GM20431 (cell line): ENCODE results near the gene SCN7A.
"Not testable (repeated sequence)": the region's sequence is repeated elsewhere in the genome, so short reads cannot be mapped to it uniquely, and the experiment has no call there.

Source experiments
- in situ Hi-C: fragments of 300-500 bp; cut with MseI, MboI; formaldehyde crosslinking; loops from one replicate; pipeline ENCODE4 v1.15.0; 2020; ENCODE audit warnings: low sequenced_read_pairs; ENCODE audit not compliant: unreplicated experiment

Gene SCN7A

DNA sequence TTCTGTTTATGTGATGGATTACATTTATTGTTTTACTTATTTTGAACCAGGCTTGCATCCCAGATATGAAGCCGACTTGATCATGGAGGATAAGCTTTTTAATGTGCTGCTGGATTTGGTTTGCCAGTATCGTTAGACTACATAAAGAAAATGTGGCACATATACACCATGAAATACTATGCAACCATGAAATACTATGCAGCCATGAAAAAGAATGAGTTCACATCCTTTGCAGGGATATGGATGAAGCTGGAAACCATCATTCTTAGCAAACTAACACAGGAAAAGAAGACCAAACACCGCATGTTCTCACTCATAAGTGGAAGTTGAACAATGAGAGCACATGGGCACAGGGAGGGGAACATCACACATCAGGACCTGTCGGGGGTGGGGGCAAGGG, 38.2 kb downstream of the SCN7A start:
- in situ Hi-C loops = not testable (repeated sequence)

DNA sequence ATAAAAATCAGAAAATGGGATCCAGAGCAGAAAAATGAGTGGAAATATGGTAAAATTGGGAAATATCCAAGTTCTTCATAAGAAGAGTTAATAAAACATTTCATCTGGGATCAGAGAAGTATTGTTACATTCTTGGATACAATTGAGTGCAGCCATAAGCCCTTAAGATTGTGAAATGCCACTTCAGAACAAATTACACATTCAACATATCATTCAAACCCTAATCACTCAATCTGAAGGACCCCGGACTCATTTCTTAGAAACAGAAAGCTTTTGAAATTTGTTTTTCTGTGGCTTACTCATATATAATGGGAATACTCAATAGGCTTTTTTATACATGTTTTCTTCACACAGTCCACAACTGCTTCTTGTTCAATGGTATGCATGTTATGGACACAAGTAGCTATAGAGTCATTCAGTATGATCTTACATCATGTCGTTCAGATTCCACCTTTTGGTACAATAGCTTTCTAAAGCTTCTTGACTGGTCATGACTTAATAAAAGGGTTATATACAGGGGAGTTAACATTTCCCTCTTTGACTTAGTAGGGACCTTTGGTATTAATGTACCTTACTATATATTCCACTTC, 39.9 kb downstream of the SCN7A start:
- in situ Hi-C loops = no loop called here

DNA sequence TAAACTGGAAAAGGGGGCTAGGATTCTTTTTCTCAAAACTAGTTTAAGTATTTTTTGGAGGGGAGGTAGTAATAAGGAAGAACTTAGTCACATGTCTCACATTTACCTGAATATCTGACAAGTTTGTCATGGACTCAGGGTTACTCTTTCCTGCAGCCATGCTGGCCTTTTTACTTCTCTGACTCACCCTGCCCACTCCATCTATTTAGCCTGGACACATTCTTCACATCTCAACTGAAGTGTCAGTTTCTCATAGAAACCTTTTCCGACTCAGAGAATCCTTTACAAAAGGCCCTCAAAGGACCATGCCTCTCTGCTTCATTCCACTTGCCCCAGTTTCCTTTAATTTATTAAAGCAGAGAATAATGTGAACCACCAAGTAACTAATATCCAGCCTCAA, 42.6 kb downstream of the SCN7A start:
- in situ Hi-C loops = no loop called here

DNA sequence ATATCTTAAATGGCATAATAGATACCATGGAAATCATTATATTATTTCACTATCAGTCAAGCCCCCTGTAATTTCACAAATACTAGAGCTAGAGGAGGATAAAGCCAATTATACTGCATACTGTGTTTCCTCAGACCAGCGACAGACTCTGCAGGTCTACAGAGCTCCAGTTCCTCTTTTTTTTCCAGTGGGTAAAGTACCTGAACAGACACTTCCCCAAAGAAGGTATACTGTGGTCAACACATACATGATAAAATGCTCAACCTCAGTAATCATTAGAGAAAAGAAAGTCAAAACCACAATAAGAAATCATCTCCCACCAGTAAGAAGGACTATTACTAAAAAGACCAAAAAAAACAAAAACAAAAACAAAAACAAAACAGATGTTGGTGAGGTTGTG, 44.6 kb downstream of the SCN7A start:
- in situ Hi-C loops = no loop called here

DNA sequence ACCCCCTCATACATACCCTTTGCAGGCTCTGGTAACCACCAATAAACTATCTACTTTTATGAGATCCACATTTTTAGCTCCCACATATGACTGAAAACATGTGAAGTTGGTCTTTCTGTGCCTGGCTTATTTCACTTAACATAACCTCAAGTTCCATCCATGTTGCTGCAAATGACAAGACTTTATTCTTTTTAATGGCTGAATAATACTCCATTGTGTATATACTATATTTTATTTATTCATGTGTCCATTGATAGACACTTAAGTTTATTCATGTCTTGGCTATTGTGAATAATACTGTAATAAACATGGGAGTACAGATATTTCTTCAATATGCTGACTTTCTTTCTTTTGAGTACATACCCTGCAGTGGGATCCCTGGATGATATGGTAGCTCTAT, 45.9 kb downstream of the SCN7A start:
- in situ Hi-C loops = no loop called here

DNA sequence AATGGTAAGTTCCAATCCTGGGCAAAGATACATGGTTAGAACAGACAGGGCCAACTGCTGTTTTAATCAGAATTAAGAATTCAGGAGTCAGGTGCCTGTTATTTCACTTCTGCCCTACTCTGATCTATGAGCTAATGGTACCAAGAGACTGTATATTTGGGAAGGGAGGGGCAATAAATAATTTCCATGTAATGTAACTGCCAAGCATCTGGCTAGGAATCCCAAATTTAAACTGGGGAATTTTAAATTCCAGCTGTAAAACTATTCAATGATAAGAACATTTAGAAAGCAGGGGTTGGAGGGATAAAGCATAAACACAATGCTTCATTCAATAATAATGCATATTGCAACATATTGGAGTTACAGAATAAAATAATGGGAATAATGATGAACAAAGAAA, 49.7 kb downstream of the SCN7A start:
- in situ Hi-C loops = no loop called here

DNA sequence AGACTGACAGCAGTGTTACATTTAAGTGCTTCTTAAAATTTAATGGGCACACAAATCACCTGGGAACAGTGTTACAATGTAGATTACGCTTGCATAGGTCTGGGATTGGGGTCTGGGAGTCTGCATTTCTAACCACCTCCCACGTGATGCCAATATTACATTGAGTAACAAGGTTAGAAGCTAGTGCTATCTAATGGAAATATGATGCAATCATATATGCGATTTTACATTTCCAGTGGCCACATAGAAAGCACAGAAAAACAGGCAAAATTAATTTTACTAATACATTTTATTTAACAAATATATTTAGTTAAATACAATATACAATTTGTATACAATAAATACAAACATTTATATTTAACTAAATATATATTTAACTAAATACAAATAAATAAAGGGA, 53.7 kb downstream of the SCN7A start:
- in situ Hi-C loops = no loop called here

DNA sequence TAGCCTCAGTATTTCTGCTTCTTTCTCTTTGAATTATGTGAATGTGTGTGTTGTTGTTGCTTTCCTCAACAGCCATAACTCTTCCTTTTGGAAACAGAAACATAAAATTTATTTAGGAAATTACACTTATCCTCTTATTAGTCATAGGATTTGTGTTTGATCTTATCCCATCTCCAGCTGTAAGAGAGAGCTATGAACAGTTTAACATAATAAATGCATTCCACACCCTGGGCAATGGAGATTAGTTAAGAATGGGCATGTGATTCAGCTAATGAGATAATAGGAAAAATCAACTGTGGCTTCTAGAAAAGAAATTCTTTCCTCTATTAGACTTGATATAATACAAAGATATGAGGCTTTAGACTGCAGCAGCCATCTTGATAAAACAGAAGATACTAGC, 55.0 kb downstream of the SCN7A start:
- in situ Hi-C loops = no loop called here

DNA sequence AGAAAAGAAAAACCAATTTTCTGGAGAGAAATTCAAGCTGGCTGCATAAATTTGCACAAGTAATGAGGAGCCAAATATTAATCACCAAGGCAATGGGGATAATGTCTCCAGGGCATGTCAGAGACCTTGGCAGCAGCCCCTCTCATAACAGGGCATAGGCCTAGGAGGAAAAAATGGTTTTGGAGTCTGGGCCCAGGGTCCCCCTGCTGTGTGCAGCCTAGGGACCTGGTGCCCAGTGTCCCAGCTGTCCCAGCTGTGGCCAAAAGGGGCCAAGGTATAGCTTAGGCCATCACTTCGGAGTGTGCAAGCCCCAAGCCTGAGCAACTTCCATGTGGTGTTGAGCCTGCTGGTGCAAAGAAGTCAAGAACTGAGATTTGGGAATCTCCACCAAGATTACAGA, 57.1 kb downstream of the SCN7A start:
- in situ Hi-C loops = no loop called here

DNA sequence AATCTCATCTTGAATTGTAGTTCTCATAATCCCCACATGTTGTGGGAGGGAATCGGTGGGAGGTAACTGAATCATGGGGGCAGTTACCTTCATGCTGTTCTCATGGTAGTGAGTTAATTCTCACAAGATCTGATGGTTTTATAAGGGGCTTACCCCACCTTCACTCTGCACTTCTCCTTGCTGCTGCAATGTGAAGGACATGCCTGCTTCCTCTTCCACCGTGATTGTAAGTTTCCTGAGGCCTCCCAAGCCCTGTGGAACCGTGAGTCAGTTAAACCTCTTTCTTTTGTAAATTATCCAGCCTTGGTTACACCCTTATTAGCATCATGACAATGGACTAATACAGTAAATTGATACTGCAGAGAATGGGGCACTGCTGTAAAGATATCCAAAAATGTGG, 57.9 kb downstream of the SCN7A start:
- in situ Hi-C loops = no loop called here

DNA sequence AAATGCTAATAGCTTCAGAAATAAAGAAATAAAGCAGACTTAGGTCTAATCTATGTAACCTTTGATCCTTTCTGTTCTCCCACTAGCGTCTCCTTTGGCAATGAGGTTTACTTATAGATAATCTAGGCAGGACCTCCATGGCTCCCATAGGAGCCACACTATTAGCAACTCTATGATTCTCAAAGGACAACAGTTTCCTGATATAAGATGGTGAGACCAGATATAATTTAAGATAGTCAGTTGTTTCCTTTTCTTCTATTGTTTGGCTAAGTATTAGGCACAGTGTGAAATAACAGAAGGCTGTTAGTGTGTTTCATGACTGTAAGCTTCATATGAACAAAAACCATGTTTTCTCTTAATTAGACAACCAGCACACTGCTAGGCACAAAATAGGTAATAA, 59.6 kb downstream of the SCN7A start:
- in situ Hi-C loops = no loop called here

DNA sequence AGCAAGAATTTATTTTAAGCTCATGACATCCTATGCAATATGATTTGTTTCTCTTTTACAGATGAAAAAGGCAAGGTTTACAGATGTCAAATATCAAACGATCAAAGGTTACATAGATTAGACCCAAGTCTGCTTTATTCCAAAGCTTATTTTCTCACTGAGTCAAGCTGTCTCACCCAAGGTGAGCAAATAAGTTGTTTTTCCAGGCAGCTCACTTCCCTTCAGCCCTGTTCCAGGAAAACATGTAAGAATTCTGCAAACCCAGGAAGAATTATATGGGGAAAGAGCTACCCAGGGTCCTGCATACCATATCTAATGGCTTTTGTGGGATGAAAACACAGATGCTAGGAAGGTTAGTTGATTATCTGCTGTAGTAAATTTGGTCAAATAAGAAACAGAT, 60.6 kb downstream of the SCN7A start:
- in situ Hi-C loops = no loop called here

DNA sequence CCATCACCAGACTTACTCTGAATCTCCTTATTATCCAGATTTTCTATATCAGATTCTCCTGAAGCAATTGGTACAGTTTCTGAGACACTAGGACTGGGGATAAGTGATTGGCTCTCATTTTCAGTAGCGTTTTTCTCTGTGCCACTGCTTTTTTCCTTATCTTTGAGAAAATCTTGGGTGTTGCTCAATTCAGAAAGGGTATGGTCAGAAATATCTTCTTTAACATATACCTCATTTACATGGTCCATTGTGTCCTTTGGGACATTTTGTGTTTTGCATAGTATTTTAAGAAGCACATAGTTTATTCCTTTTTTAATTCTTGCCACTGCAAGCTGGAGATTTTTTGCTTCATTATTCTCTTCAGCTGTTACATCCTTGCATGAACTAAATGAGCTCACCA, 61.7 kb downstream of the SCN7A start:
- in situ Hi-C loops = no loop called here

DNA sequence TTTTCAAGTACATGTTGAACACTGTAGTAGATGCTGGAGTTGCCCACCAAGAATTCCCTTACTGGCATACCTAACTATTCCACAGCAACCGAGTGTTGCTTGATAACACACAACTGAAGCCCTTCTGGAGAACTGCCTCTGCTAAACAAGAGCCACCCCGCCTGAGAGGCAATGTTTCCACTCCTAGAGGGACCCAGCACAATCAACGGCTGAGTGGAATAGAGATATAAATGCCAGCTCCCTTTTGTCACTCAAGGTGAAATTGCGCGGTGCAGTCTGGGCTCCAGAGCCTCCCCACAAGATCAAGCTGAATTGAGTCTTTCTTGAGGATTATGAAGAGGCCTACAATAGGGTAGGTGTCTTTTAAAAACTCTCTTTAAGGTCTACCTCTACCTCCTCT, 69.2 kb downstream of the SCN7A start:
- in situ Hi-C loops = no loop called here

DNA sequence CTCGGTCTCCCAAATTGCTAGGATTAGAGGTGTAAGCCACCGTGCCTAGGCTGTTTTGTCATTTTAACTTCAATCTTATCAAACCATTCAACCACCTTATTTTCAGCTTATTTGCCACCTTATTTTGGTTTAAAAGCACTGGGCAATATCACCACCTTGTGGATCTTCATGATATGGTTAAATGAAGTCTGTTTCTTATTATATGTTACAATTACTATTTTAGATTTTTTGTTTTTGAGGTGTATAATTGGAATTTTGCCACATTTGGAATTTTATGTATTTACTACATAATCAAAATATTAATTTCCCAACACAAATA, 74.5 kb downstream of the SCN7A start:
- in situ Hi-C loops = no loop called here

DNA sequence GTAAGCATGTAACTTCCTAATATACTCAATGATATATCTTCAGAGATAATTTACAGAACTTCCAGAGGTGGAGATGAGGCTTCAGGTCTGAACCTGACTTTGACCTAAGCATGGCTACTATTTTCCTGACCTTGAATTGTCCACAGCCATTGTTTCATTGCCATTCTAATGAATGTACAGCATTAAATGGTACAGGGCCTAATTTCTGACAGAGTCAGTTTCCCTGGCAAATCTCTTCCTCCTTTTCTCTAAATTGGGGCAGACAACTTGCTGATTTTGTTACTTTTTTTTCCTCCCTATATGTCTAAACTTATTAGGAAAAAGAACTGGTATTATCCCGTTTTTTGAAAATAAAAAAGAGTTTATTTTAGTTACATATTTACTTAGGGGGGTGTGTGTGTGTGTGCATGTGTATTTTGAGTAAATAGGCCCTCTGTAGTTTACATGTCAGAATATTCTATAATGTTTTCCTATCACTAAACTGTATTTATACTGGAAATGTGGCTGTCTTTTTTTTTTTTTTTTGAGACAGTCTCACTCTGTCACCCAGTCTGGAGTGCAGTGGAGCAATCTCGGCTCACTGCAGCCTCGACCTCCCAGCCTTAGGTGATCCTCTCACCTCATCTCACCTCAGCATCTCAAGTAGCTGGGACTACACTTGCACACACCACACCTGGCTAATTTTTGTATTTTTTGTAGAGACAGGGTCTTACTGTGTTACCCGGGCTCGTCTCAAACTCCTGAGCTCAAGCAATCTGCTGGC, 75.0 kb downstream of the SCN7A start:
- in situ Hi-C loops = no loop called here

DNA sequence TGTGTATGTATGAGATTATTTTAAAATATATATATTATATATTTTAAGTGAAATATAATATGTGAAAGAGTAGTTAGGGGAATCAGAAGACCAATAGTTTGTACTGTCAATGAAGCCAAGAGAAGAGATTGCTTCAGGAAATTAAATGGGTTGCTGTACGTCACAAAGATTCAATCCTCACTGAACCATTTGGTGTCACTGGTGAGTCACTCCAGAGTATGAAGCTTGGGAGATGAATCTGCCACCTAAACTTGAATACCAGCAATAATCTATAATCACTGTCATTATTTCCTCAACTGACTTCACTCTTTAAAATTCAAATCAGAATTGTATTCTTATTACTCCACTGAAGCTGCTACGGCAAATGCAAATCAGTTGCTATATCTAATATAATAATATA, 76.4 kb downstream of the SCN7A start:
- in situ Hi-C loops = no loop called here

DNA sequence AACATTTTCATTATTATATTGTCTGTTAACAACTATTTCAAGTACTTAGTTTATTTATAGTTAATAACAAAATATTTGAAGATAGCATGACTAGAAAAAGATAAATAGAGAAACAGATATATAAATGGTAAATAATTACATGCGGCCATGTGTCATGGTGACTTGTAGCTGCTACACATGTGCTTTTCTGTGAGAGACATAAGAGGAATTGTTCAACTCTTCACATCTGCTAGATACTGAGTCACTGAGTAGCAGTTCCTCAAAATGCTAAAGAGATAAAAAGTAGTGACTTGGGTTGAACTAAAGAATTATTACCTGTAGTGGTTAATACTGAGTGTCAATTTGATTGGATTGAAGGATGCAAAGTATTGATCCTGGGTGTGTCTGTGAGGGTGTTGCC, 80.8 kb downstream of the SCN7A start:
- in situ Hi-C loops = no loop called here

DNA sequence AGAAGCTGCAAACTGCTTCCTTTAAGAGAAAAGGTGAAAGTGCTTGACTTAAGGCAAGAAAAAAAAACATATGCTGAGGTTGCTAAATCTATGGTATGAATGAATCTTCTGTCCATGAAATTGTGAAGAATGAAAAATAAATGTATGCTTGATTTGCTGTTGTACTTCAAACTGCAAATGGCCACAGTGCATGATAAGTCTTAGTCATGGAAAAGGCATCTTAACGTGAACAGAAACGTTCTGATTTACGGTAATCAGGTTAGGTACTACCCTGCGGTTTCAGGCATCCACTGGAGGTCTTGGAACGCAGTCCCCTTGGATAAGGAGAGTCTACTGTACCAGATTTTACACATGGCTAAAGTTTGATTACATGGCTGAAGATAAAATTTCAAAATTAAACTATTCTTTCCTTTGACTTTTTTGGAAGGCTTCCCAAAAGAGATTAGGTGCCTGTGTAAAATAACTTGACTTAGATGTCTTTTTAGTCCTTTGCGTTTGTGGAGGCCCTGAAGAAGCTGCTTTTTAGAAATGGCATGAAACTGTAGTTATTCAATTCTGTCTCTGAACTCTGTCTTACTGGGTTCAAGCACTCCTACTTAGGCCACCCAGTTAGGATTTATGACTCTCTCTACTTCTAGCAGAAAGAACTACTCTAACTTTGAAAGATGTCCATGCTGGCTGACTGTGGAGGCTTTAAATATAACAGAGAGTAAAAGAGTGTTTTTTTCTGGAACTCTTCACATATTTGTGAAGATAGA, 82.4 kb downstream of the SCN7A start:
- in situ Hi-C loops = no loop called here

DNA sequence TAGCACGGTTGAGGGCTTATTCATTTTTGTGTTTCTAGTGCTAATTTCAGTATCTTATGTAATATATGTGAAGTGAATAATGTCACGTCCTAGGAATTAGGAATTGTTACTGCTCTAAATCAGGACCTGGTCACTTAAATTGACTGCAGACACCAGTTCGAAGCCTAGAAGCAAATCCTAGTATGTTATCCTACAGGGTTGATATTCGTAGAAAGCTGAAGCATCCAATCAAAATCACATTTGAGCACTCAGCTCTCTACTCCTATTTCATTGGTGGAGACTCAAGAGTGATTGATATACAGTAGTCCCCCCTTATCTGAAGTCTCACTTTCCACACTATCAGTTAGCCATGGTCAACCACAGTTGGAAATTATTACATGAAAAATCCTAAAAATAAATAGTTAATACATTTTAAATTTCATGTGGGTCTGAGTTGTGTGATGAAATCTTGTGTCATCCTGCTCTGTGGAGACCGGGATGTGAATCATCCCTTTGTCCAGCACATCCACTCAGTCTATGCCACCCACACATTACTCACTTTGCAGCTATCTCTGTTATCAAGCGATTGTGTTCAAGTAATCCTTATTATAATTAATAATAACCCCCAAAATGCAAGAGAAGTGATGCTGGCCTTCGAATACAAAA, 83.1 kb downstream of the SCN7A start:
- in situ Hi-C loops = no loop called here

DNA sequence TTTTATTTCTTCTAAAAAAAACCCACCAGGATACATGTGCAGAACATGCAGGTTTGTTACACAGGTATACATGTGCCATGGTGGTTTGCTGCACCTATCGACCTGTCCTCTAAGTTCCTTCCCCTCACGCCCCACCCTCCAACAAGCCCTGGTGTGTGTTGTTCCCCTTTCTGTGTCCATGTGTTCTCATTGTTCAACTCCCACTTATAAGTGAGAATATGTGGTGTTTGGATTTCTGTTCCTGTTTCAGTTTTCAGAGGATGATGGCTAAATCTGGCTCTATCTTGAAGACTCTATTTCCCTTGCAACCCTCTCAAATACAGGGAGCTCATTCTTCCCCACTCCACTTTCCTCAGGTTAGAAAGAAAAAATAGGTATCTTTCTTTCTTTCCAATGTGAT, 86.3 kb downstream of the SCN7A start:
- in situ Hi-C loops = not testable (repeated sequence)
